OCI-LY7 (cell line): ENCODE results near the gene SLC16A12. TPM values are rescaled to one million over a fixed set of nuclear protein-coding genes. Genes with fewer than 3 reads are reported as not detected.

Experiments used
- BruUV-seq: library from RNA; stranded (reverse); fragments of 400-500 nt; replicated peaks from 2 replicates; lab custom pipeline; 2021; lab: Mats Ljungman, UMichigan
- CTCF ChIA-PET: fragments of 300-600 bp; sonication (Branson Sonifier 250); formaldehyde crosslinking; loops from one replicate; lab custom pipeline; 2022; ENCODE audit warnings: antibody characterized with exemption; ENCODE audit not compliant: unreplicated experiment; lab: Charles Lee
- POLR2A ChIA-PET: fragments of 300-600 bp; sonication (Branson Sonifier 250); formaldehyde crosslinking; loops from one replicate; lab custom pipeline; 2022; ENCODE audit warnings: antibody characterized with exemption; lab: Charles Lee
- DNase-seq: peaks from one replicate; pipeline ENCODE4 v3.0.0-alpha.2; 2015; ENCODE audit warnings: low spot score
- H2AFZ ChIP-seq: fragments of 200-600 bp; sonication (generic), shearing (Covaris generic); 2 replicates; pipeline ENCODE4 v1.6.1; 2014; ENCODE audit warnings: mild to moderate bottlenecking, antibody characterized with exemption, low read length, moderate library complexity
- H3K27ac ChIP-seq: fragments of 200-600 bp; sonication (generic); 2 replicates; pipeline ENCODE4 v1.5.1; 2014; ENCODE audit warnings: mixed run types, low read depth, mild to moderate bottlenecking, moderate library complexity, low read length, inconsistent platforms; ENCODE audit not compliant: poor library complexity, severe bottlenecking
- H3K36me3 ChIP-seq: fragments of 200-600 bp; sonication (generic); 2 replicates; pipeline ENCODE4 v1.6.1; 2014; ENCODE audit warnings: mild to moderate bottlenecking, antibody characterized with exemption, low read length, moderate library complexity, mixed read lengths; ENCODE audit not compliant: insufficient read depth
- H3K4me1 ChIP-seq: fragments of 200-600 bp; sonication (generic); 2 replicates; pipeline ENCODE4 v1.5.1; 2014; ENCODE audit warnings: mild to moderate bottlenecking, low read length; ENCODE audit not compliant: insufficient read depth, poor library complexity, severe bottlenecking
- H3K4me2 ChIP-seq: fragments of 200-600 bp; sonication (generic); 2 replicates; pipeline ENCODE4 v1.6.1; 2014; ENCODE audit warnings: mild to moderate bottlenecking, low read length
- H3K4me3 ChIP-seq: fragments of 200-600 bp; sonication (generic); 2 replicates; pipeline ENCODE4 v1.5.1; 2014; ENCODE audit warnings: mild to moderate bottlenecking, low read depth, low read length; ENCODE audit not compliant: poor library complexity, severe bottlenecking
- H3K79me2 ChIP-seq: fragments of 200-600 bp; sonication (generic); 2 replicates; pipeline ENCODE4 v1.6.1; 2016; ENCODE audit warnings: low read depth, mild to moderate bottlenecking, low read length, moderate library complexity, mixed read lengths; ENCODE audit not compliant: insufficient read depth
- H3K9me2 ChIP-seq: fragments of 200-600 bp; sonication (generic); 2 replicates; pipeline ENCODE4 v1.6.1; 2016; ENCODE audit warnings: mild to moderate bottlenecking, low read length, mixed read lengths; ENCODE audit not compliant: insufficient read depth
- H3K9me3 ChIP-seq: fragments of 200-600 bp; sonication (generic); 2 replicates; pipeline ENCODE4 v1.6.1; 2014; ENCODE audit warnings: mild to moderate bottlenecking, mixed run types, low read length, mixed read lengths
- H4K20me1 ChIP-seq: fragments of 200-600 bp; sonication (generic); 2 replicates; pipeline ENCODE4 v1.6.1; 2014; ENCODE audit warnings: mild to moderate bottlenecking, antibody characterized with exemption, low read length, moderate library complexity, mixed read lengths; ENCODE audit not compliant: insufficient read depth
- EZH2phosphoT487 ChIP-seq: fragments of 200-600 bp; sonication (generic); IDR thresholded peaks from 2 replicates; pipeline ENCODE4 v1.6.1; 2018; ENCODE audit warnings: low read depth, borderline replicate concordance, mild to moderate bottlenecking, mixed run types, antibody characterized with exemption, low read length, moderate library complexity, mixed read lengths
- intact Hi-C: fragments of 100-400 bp; cut with micrococcal nuclease; formaldehyde crosslinking; loops from one replicate; pipeline ENCODE4 v1.10.0; 2022; ENCODE audit not compliant: unreplicated experiment
- total RNA-seq, 2 experiments: library from RNA; depleted of rRNA in 1 of 2; stranded (reverse); fragments of >200 nt in 1 of 2; shearing (Covaris generic) in 1 of 2; gene quantifications; 2 replicates each; pipeline ENCODE4 v1.2.3, GENCODE V29; 2014 to 2022
- TF ChIP-seq, protein P1 (sequence below): fragments of 200-600 bp; sonication (generic); conservative IDR thresholded peaks from 2 replicates; pipeline ENCODE4 v1.5.1; 2014; ENCODE audit warnings: mild to moderate bottlenecking, antibody characterized with exemption, low read length, moderate library complexity, mixed read lengths

Gene SLC16A12
- total RNA-seq, 2 experiments from 2014 or later = not detected

DNA sequence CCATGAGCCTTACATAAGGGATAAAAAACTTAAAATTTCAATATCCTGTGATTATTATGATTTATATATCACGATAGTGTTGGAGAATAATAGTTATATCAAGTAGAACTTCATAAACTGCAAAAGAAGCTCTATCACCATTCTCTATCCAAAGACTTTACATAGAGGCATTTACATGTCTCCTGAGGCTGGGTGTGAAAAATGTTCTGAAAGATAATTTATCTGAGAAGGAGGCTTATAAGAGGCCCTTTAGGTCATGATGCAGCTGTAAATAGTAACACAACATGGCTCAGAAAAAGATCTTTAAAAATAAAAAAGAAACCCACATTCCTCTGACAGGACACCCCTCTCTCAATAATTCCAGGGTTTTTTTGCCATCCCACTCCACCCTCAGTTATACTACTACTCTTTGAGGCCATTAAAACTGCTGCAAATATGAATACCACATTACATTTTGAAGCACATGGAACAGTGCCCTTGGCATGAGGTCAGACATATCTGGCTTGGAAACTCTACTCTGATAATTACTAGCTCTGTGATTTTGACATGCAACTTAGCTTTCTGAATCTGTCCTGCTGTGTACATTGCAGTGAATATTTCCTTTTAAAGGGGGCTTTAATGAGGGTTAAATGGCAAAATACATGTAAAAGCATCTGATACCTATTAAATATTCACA is 55.5 kb downstream of the SLC16A12 start:
- Histone ChIP-seq H3K4me3 (no peak overlapping the region), H3K9me2 (no peaks in the 10 kb centered on the region), H3K36me3 (no peaks in the 10 kb centered on the region), H3K27ac (no peak overlapping the region), H3K79me2 (no peaks in the 10 kb centered on the region), H2AFZ (no peak overlapping the region), H3K9me3 (no peaks in the 10 kb centered on the region), H3K4me2 (no peak overlapping the region), H4K20me1 (no peaks in the 10 kb centered on the region), H3K4me1 (no peaks in the 10 kb centered on the region)
- no TSS peak for BruUV-seq
- intact Hi-C loops = no loop called here
- ChIA-PET POLR2A (interaction anchor here (0.7 kb wide), 1 partner anchor 205 kb away, joined by 3 read pairs; no protein-coding TSS in a partner anchor), CTCF (no interaction called here)
- TF ChIP-seq, protein P1, sequence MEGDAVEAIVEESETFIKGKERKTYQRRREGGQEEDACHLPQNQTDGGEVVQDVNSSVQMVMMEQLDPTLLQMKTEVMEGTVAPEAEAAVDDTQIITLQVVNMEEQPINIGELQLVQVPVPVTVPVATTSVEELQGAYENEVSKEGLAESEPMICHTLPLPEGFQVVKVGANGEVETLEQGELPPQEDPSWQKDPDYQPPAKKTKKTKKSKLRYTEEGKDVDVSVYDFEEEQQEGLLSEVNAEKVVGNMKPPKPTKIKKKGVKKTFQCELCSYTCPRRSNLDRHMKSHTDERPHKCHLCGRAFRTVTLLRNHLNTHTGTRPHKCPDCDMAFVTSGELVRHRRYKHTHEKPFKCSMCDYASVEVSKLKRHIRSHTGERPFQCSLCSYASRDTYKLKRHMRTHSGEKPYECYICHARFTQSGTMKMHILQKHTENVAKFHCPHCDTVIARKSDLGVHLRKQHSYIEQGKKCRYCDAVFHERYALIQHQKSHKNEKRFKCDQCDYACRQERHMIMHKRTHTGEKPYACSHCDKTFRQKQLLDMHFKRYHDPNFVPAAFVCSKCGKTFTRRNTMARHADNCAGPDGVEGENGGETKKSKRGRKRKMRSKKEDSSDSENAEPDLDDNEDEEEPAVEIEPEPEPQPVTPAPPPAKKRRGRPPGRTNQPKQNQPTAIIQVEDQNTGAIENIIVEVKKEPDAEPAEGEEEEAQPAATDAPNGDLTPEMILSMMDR = no peak
- no peak for TF ChIP-seq EZH2phosphoT487
- DNase-seq = no peak

DNA sequence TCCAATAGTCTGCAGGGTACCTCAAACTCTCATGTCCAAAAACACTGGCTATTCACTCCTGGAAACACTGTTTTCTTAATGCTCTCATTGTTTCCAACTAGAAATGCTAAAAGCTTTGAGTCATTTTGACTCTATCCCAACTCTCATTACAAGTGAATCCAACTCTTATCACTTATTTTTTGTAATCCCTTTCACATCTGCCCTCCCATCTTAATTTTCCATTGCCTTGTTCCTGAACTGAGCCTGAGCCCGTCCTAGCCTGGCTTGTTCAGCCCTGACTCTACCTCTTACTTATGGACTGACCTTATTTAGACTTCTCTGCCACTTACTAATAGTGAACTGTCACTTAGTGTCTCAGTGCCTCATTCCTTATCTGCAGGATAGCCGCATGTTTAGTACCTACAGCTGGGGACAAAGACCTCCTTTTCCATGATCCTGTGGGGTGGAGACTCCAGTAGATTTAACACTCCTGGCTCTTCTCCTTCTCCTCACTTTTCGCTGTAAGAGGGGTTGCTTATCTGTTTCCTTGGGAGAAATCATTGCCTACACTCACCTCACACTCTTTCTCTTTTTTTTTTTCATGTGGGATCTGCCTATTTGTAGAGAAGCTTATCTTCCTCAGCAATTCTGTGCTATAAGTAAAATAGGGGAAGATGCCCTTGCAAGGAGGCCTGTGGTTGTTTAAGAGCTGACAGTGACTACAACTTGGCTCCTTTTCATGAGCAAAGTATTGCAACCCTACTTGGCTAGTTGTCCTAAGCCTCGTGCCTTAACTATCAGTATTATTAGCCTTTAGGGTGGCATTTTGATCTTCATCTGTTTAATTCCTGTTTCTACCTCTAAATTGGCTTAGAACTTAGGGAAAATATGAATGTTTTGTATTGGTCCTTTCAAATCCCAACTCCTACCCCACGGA is 56.4 kb downstream of the SLC16A12 start:
- H3K79me2 ChIP-seq = no peaks in the 10 kb centered on the region
- DNase-seq = no peak
- no peak overlapping the region for H3K27ac ChIP-seq
- H2AFZ ChIP-seq = no peak overlapping the region
- no peak overlapping the region for H3K4me3 ChIP-seq
- POLR2A ChIA-PET = no interaction called here
- no peak overlapping the region for H3K4me2 ChIP-seq
- no peaks in the 10 kb centered on the region for H3K36me3 ChIP-seq
- H3K9me2 ChIP-seq = no peaks in the 10 kb centered on the region
- H3K9me3 ChIP-seq = no peaks in the 10 kb centered on the region
- H3K4me1 ChIP-seq = no peaks in the 10 kb centered on the region
- H4K20me1 ChIP-seq = no peaks in the 10 kb centered on the region
- no TSS peak for BruUV-seq
- intact Hi-C loops = no loop called here
- no peak for TF ChIP-seq EZH2phosphoT487
- TF ChIP-seq, protein P1 = no peak
- CTCF ChIA-PET = no interaction called here
